HG03039 (cell line): ENCODE results near the gene RERE.
"Not testable (repeated sequence)": the region's sequence is repeated elsewhere in the genome, so short reads cannot be mapped to it uniquely, and the experiment has no call there.

Source experiments
- ATAC-seq: cut with Tn5 transposase; IDR thresholded peaks from one replicate; pipeline ENCODE4 v1.9.1; 2021; ENCODE audit warnings: mild to moderate bottlenecking, moderate library complexity; ENCODE audit not compliant: unreplicated experiment

The RERE gene

GRCh38 chr1:8463144-8463927, 354.1 kb downstream of the RERE start:
- no peak for ATAC-seq

DNA sequence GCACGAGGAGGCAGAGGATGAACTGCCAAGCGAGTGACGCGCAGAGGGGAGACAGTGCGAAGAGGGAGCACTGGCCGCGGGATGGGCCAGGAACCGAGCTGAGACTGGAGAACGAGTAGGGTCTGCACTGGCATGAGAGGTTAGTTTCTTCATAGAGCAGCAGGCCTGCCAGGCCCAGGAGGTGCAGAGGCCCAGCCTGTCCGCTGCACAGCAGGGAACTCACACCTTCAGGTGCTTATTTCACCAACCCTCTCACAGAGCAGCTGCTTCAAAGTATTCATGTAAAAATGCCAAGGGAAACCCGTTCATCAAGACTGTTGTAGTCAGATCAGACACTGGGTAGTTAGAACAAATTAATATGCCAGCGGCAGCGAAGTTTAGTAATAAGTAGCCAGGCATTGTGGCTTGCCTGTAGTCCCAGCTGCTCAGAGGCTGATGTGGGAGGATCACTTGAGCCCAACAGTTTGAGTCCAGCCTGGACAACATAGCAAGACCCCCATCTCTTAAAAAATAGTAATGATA, 355.0 kb downstream of the RERE start:
- no peak for ATAC-seq

- no peak for ATAC-seq
Measured at GRCh38 chr1:8461351-8462110, 355.9 kb downstream of the RERE start.

DNA sequence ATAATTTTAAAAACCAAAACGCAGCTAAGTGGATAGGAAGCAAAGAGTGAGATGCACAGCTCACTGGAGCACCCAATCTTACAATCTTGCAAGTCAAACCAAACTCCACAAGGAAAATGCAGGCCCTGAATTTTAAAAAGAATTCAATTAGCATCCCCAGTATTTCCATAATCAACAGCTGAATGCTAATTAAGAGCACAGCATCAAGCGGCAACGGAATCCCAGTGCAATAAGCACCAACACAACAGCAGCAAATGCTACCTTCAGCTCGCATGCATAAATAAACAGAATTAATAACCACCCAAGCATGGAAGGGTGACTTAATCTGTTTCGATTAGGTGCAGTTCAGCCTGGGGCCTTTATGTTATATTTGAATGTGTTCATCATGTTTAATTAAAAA, 356.7 kb downstream of the RERE start:
- ATAC-seq: no peak

DNA sequence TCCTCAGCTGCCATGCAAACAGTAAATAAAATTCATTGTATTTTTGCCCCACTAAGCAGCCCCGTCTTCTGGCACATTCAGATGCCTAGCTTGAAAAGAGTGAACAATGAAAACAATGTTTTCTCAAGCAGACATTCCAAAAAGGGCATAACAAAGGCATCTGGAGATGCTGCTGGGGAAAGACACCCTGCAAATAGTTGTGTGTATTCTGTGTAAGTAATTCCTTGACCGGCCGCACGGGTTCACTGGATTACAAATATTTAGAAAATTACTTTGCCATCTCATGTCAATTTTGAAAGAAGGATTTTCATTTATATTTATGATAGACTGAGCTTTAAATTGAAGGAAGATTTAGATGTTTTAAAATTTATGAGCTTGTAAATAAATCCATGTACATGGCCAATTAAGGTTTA, 357.3 kb downstream of the RERE start:
- no peak for ATAC-seq

- no peak for ATAC-seq
Measured at GRCh38 chr1:8458607-8459006, 358.8 kb downstream of the RERE start.

DNA sequence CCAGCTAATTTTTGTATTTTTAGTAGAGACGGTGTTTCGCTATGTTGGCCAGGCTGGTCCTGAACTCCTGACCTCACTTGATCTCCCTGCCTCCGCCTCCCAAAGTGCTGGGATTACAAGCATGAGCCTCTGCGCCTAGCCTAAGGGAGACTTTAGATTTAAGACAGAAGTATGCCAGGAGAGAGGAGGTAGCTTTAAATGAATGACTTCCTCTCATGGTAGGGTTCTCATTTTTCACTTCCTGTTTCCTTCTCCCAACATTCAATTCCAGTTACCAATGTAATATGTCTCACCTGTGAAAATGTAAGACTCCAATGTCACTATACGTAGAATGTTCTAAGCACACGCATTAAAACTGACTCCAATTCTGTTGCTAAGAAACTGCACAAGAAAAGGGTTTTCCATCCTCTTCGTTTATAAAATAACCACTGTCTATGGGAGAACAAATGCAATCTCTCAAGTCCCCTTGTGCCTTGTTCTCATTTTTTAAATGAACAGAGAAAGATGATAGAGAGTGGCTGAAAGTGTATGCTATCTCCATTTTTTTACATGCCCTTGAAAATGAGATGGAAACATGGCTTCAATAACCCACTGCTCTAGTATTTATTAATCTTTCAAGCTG, 359.6 kb downstream of the RERE start:
- ATAC-seq: no peak

DNA sequence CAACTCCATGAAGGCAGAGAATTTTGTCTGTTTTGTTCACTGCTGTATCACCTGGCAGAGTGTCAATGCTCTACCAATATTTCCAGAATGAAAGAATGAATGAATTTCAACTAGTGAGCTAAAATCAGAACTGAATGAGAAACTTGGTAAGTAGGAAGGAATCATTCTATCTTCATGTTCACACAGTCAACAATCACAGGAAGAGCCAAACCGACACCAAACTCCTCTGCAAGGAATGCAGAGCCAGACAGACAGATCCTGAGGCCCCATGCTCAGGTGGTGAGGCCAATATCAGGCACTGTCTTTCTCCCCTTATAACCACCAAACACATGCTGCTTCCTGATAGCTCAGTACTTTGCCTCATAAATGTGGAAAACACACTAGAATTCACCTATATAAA, 360.4 kb downstream of the RERE start:
- no peak for ATAC-seq

GRCh38 chr1:8456308-8456912, 361.0 kb downstream of the RERE start:
- no peak for ATAC-seq

DNA sequence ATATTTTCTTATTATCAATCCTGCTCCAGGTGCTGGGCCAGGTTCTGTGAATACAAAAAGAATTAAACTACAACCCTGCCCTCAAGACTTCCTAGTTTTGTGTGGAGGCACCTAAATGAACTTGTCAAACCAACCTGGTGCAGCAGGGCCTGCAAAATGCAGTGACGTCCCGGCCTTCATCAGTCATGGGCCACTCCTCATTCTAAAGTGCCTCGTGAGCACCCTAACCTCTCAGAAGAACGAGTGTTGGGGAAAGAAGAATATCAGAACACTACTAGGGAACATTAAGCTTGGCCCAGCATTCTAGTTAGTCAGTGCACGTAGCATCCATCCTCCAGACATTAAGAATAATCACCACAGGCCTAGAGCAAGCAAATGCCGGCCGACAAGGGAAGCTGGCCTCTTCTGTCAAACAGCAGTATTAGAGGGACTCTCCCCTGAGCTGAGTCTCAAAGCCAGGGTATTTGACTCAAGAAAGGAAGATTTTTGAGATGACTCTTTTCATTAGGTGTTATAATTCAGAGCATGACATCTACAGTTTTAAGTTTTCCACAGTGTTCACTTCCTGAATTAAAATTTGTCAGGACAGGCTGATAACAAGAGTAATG, 361.6 kb downstream of the RERE start:
- ATAC-seq: no peak

DNA sequence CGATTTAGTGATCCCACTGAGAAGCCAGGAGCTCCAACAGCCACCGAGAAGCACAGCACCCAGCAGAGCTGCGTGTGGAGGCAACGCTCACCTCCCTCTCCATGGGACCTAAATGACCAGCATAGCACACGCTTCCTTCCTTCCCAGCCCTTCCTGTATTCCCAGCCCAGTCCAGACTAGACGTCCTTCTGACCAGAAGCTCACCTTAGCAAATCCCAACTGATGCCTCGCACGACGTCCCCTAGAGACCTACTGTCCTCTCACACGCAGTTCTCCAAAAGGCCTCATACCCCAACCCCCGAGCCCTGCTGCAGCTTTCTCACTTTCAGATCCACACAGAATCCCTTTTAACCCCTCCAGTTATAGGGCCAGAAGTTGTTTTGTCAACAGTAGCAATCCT, 367.1 kb downstream of the RERE start:
- ATAC-seq: no peak

GRCh38 chr1:8448911-8449661, 368.4 kb downstream of the RERE start:
- ATAC-seq: no peak

DNA sequence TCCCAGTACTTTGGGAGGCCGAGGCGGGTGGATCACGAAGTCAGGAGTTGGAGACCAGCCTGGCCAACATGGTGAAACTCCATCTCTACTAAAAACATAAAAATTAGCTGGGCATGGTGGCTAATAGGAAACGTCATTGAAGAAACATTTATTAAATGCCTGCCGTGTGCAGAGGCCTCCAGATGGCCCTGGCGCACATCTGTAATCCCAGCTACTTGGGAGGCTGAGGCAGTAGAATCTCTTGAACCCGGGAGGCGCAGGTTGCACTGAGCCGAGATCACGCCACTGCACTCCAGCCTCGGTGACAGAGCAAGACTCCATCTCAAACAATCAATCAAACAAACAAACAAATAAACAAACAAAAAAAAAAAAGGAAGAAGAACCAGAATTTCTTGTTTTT, 368.9 kb downstream of the RERE start:
- ATAC-seq: not testable (repeated sequence)

GRCh38 chr1:8447616-8448150, 369.8 kb downstream of the RERE start:
- ATAC-seq: no peak

DNA sequence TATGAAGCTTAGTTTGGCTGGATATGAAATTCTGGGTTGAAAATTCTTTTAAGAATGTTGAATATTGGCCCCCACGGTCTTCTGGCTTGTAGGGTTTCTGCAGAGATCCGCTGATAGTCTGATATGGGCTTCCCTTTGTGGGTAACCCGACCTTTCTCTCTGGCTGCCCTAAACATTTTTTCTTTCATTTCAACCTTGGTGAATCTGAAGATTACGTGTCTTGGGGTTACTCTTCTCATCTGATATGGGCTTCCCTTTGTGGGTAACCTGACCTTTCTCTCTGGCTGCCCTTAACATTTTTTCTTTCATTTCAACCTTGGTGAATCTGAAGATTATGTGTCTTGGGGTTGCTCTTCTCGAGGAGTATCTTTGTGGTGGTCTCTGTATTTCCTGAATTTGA, 371.3 kb downstream of the RERE start:
- not testable (repeated sequence) for ATAC-seq

DNA sequence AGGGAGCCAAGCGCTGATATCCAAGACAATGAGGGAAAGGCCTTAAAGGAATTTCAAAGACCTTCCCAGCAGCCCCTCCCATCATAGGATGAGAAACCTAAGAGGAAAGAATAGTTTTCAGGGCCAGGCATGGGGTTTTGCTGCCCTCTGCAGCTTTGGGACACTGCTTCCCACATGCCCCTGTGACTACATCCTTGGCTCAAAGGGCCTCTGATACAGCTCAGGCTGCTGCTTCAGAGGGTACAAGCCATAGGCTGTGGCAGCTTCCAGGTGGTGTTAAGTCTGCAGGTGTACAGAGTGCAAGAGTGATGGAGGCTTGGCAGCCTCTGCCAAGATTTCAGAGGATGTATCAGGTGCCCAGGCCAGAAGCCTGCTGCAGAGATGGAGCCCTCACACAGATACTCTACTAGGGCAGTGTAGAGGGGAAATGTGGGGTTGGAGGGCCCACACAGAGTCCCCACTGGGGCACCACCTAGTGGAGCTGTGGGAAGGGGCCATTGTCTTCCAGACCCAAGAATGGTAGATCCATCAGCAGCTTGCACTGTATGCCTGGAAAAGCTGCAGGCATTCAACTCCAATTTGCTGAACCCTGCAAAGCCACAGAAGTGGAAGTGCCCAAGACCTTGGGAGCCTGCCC, 373.8 kb downstream of the RERE start:
- no peak for ATAC-seq

DNA sequence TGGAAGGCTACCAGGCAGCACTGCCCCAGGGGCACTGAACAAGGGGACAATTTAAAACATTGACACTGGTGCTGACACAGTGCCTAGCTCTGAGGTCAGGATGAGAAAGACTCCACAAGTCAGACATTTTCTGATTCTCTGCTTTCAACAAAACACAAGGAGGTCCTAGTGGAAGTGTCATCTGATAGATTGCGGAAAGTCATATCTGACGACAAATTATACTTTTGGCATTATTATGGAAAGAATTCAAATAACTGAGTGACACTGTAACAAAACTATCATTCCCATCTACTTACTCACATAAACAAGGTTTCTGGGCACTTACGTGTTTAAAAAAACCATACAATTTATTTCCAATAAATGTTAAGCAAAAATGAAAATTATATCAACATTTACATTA, 376.0 kb downstream of the RERE start:
- ATAC-seq: no peak

DNA sequence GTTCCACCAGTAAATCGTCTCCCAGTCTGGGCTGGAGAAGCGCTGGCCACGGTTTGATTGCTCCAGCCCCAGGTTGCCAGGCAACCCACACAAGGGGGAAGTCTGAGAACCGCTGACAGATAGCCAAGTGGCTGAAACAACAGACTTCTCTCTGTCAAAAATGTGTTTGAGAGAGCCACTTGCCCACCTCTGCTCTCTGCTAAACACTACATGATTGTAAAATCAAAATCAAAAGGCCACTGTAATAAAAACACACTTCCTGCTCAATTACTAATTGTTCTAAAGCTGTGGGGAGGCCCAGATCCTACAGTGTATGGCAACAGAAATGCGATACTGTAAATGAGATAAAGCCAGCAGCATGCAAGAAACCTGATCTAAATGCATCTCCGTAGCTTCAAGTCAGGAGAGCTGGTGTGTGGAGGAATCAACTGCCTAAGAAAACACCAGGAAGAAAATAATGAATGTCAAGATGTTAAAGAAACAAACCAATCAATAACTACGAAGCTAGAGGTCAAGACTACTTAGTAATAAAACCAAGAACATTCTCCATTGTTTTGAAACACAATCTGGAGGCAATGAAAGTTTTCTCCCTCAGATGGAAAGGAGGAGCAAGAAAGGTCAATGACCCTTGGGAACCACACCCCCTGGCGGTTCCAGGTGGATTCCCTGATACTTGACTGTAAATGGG, 378.3 kb downstream of the RERE start:
- no peak for ATAC-seq

GRCh38 chr1:8438489-8438888, 379.0 kb downstream of the RERE start:
- no peak for ATAC-seq
